Fibroblast of skin of right quadriceps (primary cell): ENCODE measurements around the gene CRY1.

ENCODE experiments used
- DNase-seq: peaks from one replicate; pipeline ENCODE4 v3.0.0-alpha.2; 2013

CRY1 gene

GRCh38 chr12:106956048-106956578 lies 137.2 kb downstream of the CRY1 start:
- peak; percentile 66 for DNase-seq

GRCh38 chr12:106955377-106956047 lies 137.8 kb downstream of the CRY1 start, which contains the start of gene TMEM263:
TMEM263 (plus strand) TSS chr12:106955907; CDS start chr12:106967117, 11,210 bp downstream.
- DNase-seq: peak; percentile 98

GRCh38 chr12:106954462-106955376 lies 138.6 kb downstream of the CRY1 start:
- no peak for DNase-seq

GRCh38 chr12:106953352-106954250 lies 139.7 kb downstream of the CRY1 start:
- DNase-seq: peak; percentile 40

- DNase-seq: no peak
Measured at GRCh38 chr12:106950591-106950990, 142.8 kb downstream of the CRY1 start.

GRCh38 chr12:106947461-106947860 lies 145.9 kb downstream of the CRY1 start:
- no peak for DNase-seq

GRCh38 chr12:106945261-106945851 lies 148.0 kb downstream of the CRY1 start:
- DNase-seq: peak; percentile 5

GRCh38 chr12:106942775-106943174 lies 150.6 kb downstream of the CRY1 start:
- no peak for DNase-seq

GRCh38 chr12:106941481-106942156 lies 151.7 kb downstream of the CRY1 start:
- no peak for DNase-seq
